ENCODE data around the gene SLC12A7. TPM values are rescaled to one million over a fixed set of nuclear protein-coding genes. Genes with fewer than 3 reads are reported as not detected.
A peak's percentile ranks its signal among the peaks of the same experiment; 100 is the strongest.

The SLC12A7 gene
- total and polyA plus RNA-seq, 2 of the 13 experiments (the other 11 are each of a cell fraction or from before 2014, with no cell fraction given): 14.0 to 18.5 TPM

DNA sequence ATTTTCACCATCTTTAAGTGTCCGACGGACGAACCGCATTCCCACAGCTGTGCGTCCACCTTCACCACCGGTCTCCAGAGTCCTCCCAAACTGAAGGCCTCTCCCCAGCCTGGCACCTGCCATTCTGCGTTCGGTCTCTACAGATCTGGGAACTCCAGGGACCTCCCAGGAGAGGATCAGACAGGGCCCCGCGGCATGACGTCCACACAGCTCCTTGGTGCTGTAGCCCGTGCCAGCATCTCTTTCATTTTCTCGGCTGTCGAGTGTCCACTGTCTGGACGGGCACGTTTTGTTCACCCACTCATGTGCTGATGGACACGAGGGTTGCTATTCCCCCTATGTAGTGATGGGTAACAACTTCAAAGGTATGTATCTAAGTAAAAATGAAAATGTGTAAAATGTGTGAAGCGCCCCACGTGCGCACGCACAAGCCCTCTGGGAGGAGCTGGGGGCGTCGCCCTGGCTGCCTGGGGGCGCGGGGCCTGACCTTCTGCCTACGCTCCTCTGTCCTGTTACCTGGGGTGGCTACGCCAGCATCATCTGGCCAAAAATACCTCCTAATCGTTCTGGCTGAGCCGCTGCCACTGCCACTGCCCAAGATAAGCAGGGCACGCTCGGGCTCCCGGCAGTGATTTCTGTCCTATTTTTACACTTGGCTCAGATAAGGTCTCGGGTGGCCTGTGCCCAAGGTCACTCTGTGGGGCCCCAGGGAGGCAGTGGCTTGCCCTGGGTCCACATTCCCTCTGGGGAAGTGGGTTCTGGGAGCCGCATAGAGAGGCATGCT is 10.8 kb upstream of the SLC12A7 start:
- Histone ChIP-seq H3K9ac (ENCODE audit: insufficient read depth, low read depth, low read length) (no peak overlapping the region), H3K36me3 (replicated peaks in 1 of 2; ENCODE audit: control insufficient read depth in 1 of 2, insufficient read depth in 2 of 2, low read length in 2 of 2) (no peaks in the 10 kb centered on the region), H3K9me3 (ENCODE audit: low read length) (no peaks in the 10 kb centered on the region), H3K27me3 (ENCODE audit: control insufficient read depth in 1 of 2, insufficient read depth in 2 of 2, low read length in 2 of 2) (peaks cover 16 to 86% of the 10 kb centered on the region in 2 experiments), H3K4me3 (replicated peaks in 1 of 3; ENCODE audit: insufficient read depth in 1 of 3, low read depth in 2 of 3, low read length in 3 of 3) (no peak overlapping the region), H3K79me2 (ENCODE audit: insufficient read depth, low read length) (no peaks in the 10 kb centered on the region), H3K27ac (ENCODE audit: extremely low read length, insufficient read depth, low read length) (no peak overlapping the region), H2AFZ (ENCODE audit: low read length) (no peak overlapping the region), H3K4me2 (ENCODE audit: low read depth, low read length) (no peak overlapping the region), H4K20me1 (ENCODE audit: insufficient read depth, low read length) (no peaks in the 10 kb centered on the region), H3K4me1 (ENCODE audit: insufficient read depth, low read length) (peaks cover 66% of the 10 kb centered on the region)
- intact Hi-C loops (cut with micrococcal nuclease; ENCODE audit: unreplicated experiment) (no loop called here), in situ Hi-C loops (cut with HindIII; ENCODE audit: extremely low pct_ligation_motif_present, low pct_unique_long_range_greater_than_20kb) (no loop called here)
- ATAC-seq: no peak
- WGBS (ENCODE audit: low lambda C conversion rate): 62% methylated on average over 31 of the region's 34 CpGs
- no peak for TF ChIP-seq RARG (CRISPR knock-in tag; IDR thresholded peaks at IDR 0.05; ENCODE audit: low read depth)
- TF ChIP-seq, protein P1, sequence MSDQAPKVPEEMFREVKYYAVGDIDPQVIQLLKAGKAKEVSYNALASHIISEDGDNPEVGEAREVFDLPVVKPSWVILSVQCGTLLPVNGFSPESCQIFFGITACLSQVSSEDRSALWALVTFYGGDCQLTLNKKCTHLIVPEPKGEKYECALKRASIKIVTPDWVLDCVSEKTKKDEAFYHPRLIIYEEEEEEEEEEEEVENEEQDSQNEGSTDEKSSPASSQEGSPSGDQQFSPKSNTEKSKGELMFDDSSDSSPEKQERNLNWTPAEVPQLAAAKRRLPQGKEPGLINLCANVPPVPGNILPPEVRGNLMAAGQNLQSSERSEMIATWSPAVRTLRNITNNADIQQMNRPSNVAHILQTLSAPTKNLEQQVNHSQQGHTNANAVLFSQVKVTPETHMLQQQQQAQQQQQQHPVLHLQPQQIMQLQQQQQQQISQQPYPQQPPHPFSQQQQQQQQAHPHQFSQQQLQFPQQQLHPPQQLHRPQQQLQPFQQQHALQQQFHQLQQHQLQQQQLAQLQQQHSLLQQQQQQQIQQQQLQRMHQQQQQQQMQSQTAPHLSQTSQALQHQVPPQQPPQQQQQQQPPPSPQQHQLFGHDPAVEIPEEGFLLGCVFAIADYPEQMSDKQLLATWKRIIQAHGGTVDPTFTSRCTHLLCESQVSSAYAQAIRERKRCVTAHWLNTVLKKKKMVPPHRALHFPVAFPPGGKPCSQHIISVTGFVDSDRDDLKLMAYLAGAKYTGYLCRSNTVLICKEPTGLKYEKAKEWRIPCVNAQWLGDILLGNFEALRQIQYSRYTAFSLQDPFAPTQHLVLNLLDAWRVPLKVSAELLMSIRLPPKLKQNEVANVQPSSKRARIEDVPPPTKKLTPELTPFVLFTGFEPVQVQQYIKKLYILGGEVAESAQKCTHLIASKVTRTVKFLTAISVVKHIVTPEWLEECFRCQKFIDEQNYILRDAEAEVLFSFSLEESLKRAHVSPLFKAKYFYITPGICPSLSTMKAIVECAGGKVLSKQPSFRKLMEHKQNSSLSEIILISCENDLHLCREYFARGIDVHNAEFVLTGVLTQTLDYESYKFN (CRISPR knock-in tag; conservative IDR thresholded peaks at IDR 0.05): 0 out of 2 replicates have a peak, but pooled peaks have one; percentile 13
- no peak for TF ChIP-seq ASH2L (IDR thresholded peaks at IDR 0.05; ENCODE audit: insufficient read length, low read depth, low read length)
- no peak for TF ChIP-seq ZNF180 (CRISPR knock-in tag; IDR thresholded peaks at IDR 0.05; ENCODE audit: borderline replicate concordance, low read depth)
- TF ChIP-seq, protein P2, sequence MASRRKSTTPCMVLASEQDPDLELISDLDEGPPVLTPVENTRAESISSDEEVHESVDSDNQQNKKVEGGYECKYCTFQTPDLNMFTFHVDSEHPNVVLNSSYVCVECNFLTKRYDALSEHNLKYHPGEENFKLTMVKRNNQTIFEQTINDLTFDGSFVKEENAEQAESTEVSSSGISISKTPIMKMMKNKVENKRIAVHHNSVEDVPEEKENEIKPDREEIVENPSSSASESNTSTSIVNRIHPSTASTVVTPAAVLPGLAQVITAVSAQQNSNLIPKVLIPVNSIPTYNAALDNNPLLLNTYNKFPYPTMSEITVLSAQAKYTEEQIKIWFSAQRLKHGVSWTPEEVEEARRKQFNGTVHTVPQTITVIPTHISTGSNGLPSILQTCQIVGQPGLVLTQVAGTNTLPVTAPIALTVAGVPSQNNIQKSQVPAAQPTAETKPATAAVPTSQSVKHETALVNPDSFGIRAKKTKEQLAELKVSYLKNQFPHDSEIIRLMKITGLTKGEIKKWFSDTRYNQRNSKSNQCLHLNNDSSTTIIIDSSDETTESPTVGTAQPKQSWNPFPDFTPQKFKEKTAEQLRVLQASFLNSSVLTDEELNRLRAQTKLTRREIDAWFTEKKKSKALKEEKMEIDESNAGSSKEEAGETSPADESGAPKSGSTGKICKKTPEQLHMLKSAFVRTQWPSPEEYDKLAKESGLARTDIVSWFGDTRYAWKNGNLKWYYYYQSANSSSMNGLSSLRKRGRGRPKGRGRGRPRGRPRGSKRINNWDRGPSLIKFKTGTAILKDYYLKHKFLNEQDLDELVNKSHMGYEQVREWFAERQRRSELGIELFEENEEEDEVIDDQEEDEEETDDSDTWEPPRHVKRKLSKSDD (CRISPR knock-in tag; IDR thresholded peaks at IDR 0.05; ENCODE audit: low read depth): no peak
- TF ChIP-seq ZNF550 (CRISPR knock-in tag; IDR thresholded peaks at IDR 0.05; ENCODE audit: borderline replicate concordance): no peak
- TF ChIP-seq, protein P3, sequence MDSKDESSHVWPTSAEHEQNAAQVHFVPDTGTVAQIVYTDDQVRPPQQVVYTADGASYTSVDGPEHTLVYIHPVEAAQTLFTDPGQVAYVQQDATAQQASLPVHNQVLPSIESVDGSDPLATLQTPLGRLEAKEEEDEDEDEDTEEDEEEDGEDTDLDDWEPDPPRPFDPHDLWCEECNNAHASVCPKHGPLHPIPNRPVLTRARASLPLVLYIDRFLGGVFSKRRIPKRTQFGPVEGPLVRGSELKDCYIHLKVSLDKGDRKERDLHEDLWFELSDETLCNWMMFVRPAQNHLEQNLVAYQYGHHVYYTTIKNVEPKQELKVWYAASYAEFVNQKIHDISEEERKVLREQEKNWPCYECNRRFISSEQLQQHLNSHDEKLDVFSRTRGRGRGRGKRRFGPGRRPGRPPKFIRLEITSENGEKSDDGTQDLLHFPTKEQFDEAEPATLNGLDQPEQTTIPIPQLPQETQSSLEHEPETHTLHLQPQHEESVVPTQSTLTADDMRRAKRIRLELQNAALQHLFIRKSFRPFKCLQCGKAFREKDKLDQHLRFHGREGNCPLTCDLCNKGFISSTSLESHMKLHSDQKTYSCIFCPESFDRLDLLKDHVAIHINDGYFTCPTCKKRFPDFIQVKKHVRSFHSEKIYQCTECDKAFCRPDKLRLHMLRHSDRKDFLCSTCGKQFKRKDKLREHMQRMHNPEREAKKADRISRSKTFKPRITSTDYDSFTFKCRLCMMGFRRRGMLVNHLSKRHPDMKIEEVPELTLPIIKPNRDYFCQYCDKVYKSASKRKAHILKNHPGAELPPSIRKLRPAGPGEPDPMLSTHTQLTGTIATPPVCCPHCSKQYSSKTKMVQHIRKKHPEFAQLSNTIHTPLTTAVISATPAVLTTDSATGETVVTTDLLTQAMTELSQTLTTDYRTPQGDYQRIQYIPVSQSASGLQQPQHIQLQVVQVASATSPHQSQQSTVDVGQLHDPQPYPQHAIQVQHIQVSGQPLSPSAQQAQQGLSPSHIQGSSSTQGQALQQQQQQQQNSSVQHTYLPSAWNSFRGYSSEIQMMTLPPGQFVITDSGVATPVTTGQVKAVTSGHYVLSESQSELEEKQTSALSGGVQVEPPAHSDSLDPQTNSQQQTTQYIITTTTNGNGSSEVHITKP (CRISPR knock-in tag; IDR thresholded peaks at IDR 0.05; ENCODE audit: low read depth): no peak
- no peak for TF ChIP-seq YEATS4 (CRISPR knock-in tag; IDR thresholded peaks at IDR 0.05; ENCODE audit: borderline replicate concordance)
- POLR2A ChIA-PET: interaction anchor here (0.8 to 3.2 kb wide), 4 partner anchors 10 to 17 kb away, joined by 3 to 21 read pairs (median 6); no protein-coding TSS in a partner anchor
- DNase-seq (ENCODE audit: low spot score): no peak
- CTCF ChIA-PET (ENCODE audit: low intra/inter-chr PET ratio, low total read pairs): interaction anchor here (1.3 kb wide), 1 partner anchor 45 kb away, joined by 3 read pairs; no protein-coding TSS in a partner anchor
- no peak for FAIRE-seq
- no TSS peak for BruUV-seq (replicated peaks)
